GM18951 (cell line): ENCODE results near the gene ASPRV1.

Source experiments
- POLR2A ChIP-seq: IDR thresholded peaks from 4 replicates; pipeline ENCODE4 v1.6.1; 2011; ENCODE audit warnings: mild to moderate bottlenecking; ENCODE audit not compliant: insufficient read length, insufficient read depth; ENCODE audit errors: extremely low read depth
- in situ Hi-C: fragments of 300-500 bp; cut with MboI; formaldehyde crosslinking; loops from one replicate; pipeline ENCODE4 v1.12.0; 2022; ENCODE audit warnings: low sequenced_read_pairs, mixed read lengths, inconsistent platforms; ENCODE audit not compliant: unreplicated experiment

ASPRV1 gene

DNA sequence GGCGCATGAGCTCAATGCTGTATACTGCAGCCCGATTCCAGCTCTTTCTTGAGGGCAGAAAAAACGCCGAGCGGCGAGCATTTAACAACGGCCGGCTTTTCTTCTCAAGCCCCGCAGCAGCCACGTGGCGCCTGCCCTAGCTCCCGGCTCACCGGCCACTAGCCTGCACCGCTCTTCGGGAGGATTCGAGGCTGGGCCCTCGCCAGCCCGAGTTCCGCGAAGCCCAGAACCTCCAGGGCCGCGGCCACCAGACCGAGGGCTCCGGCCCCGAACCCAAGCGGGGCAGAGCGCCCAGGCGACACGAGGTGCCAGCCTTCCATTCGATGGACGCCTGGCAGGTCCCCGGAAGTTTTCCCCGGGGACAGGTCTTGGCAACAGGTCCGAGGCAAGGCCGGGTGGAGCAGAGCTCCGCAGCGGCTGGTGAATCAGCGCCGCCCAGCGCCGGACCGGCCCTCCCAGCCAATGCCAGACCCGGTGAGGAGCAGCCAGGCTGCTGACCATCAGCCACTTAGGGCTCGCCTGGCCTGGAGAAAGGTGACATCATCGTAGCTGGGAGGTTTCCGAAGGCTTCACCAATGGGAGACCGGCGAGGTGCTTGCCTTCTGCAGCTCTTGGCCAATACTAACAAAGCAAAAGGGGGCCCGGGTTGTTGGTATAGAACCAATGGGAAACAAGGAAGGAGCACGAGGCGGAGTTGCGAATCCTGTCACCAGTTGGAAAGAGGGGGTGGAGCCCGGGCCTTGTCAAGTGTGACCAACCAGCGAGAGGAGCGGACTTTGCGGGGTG lies 47.1 kb downstream of the ASPRV1 start:
- in situ Hi-C loops, result loop anchor here (5.0 to 10.0 kb wide), 2 partner anchors 160 to 233 kb away; no protein-coding TSS in a partner anchor
- TF ChIP-seq POLR2A, result peak; percentile 77

DNA sequence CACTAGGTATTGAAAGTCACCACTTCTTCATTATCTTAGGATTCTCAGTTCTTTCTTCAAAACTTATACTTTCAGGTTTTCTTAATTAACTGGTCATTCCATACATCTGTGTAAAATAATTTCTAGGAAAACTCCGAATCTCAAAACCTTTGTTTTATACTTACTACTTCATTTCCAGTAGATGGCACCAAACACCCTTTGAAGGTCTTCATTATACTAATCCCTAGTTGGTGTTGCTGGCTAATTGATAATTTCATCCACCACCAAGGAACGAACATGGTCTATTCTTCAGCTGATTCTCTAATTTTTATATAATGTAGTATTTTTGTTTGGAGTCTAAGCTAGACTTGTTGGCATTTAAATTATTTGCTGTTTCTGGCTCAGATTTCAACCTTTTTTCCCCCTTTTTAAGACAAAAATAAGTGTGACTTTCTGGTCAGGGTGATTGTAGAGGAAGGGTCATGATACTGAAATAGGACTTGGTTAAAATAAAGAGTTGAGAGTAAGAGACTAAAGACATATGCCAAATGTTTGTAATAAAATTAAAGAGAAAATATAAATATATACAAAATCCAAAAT lies 49.4 kb downstream of the ASPRV1 start:
- in situ Hi-C loops, result loop anchor here (5.0 to 10.0 kb wide), 2 partner anchors 163 to 235 kb away; no protein-coding TSS in a partner anchor
- TF ChIP-seq POLR2A, result no peak
